H1 (cell line): ENCODE data around the gene FAM81A. TPM values are rescaled to one million over a fixed set of nuclear protein-coding genes. Genes with fewer than 3 reads are reported as not detected.

Experiments used
- CTCF ChIA-PET: fragments of 300-600 bp; sonication (Branson Sonifier 250); formaldehyde crosslinking; loops from one replicate; lab custom pipeline; 2021; ENCODE audit not compliant: partially characterized antibody; lab: Charles Lee
- POLR2A ChIA-PET: fragments of 300-600 bp; sonication (Branson Sonifier 250); formaldehyde crosslinking; loops from one replicate; lab custom pipeline; 2021; ENCODE audit warnings: inconsistent platforms; ENCODE audit not compliant: partially characterized antibody; lab: Charles Lee
- DNase-seq, 2 experiments: peaks; one replicate each; pipeline versions ENCODE4 v3.0.0 to v3.0.0-alpha.2; 2010 to 2022; ENCODE audit warnings: low spot score in 2 of 2, low read depth in 1 of 2, mixed read lengths in 1 of 2
- FAIRE-seq: peaks from 2 replicates; lab custom pipeline; 2011; peaks lifted over from hg19 to GRCh38; lab: Jason Lieb, UNC
- H2AFZ ChIP-seq: 2 replicates; pipeline ENCODE4 v1.8.1; 2012; ENCODE audit warnings: low read length, inconsistent platforms
- H2AK5ac ChIP-seq: 2 replicates; pipeline ENCODE4 v1.6.1; 2013; ENCODE audit warnings: low read depth, low read length
- H2BK120ac ChIP-seq: replicated peaks from 2 replicates; pipeline ENCODE3; 2013; ENCODE audit warnings: low read depth, low read length, inconsistent platforms
- H2BK12ac ChIP-seq: 2 replicates; pipeline ENCODE4 v1.6.1; 2013; ENCODE audit warnings: low read depth, low read length
- H2BK15ac ChIP-seq: 2 replicates; pipeline ENCODE4 v1.6.1; 2013; ENCODE audit warnings: low read length
- H2BK20ac ChIP-seq: 2 replicates; pipeline ENCODE4 v1.6.1; 2013; ENCODE audit warnings: low read length
- H2BK5ac ChIP-seq: 2 replicates; pipeline ENCODE4 v1.6.1; 2013; ENCODE audit warnings: low read depth, low read length
- H3K14ac ChIP-seq: 2 replicates; pipeline ENCODE4 v1.6.1; 2013; ENCODE audit warnings: inconsistent platforms; ENCODE audit not compliant: insufficient read length
- H3K18ac ChIP-seq: 2 replicates; pipeline ENCODE4 v1.6.1; 2013; ENCODE audit warnings: low read length; ENCODE audit errors: extremely low read depth
- H3K23ac ChIP-seq: 2 replicates; pipeline ENCODE4 v1.6.1; 2013; ENCODE audit warnings: inconsistent platforms; ENCODE audit not compliant: insufficient read length
- H3K23me2 ChIP-seq: 2 replicates; pipeline ENCODE4 v1.6.1; 2013; ENCODE audit warnings: low read depth, low read length
- H3K27ac ChIP-seq: 2 replicates; pipeline ENCODE4 v1.6.1; 2011; ENCODE audit warnings: low read depth, low read length, inconsistent platforms
- H3K27me3 ChIP-seq, 4 experiments: replicated peaks in 1 of 4; 1 replicate in 1 of 4; 2 replicates in 3 of 4; pipeline versions ENCODE4 v1.6.1 to v1.8.1; 2011 to 2013; ENCODE audit warnings: low read length in 3 of 4, mild to moderate bottlenecking in 3 of 4, inconsistent platforms in 2 of 4, mixed read lengths in 2 of 4, moderate library complexity in 1 of 4; ENCODE audit not compliant: control insufficient read depth in 3 of 4, insufficient read depth in 3 of 4; ENCODE audit errors: extremely low read depth in 1 of 4
- H3K36me3 ChIP-seq, 4 experiments: 2 replicates each; pipeline versions ENCODE4 v1.6.1 to v1.8.1; 2011 to 2013; ENCODE audit warnings: mild to moderate bottlenecking in 4 of 4, low read length in 3 of 4, moderate library complexity in 2 of 4, control low read depth in 1 of 4, inconsistent platforms in 1 of 4; ENCODE audit not compliant: insufficient read depth in 4 of 4, control insufficient read depth in 2 of 4
- H3K4ac ChIP-seq: replicated peaks from 2 replicates; pipeline ENCODE3; 2013; ENCODE audit warnings: low read length, low read depth, mixed read lengths, inconsistent platforms; ENCODE audit not compliant: insufficient read length
- H3K4me1 ChIP-seq, 4 experiments: replicated peaks in 1 of 4; 1 replicate in 1 of 4; 2 replicates in 3 of 4; pipeline versions ENCODE4 v1.6.1 to v1.8.1; 2011 to 2013; ENCODE audit warnings: low read length in 3 of 4, inconsistent platforms in 2 of 4, mixed read lengths in 1 of 4; ENCODE audit not compliant: insufficient read depth in 4 of 4, control insufficient read depth in 3 of 4
- H3K4me2 ChIP-seq, 2 experiments: 2 replicates each; pipeline versions ENCODE4 v1.6.1 to v1.8.1; 2011 to 2013; ENCODE audit warnings: low read depth in 2 of 2, low read length in 2 of 2, control low read depth in 1 of 2, inconsistent platforms in 1 of 2, mild to moderate bottlenecking in 1 of 2; ENCODE audit not compliant: insufficient read depth in 1 of 2
- H3K4me3 ChIP-seq, 4 experiments: fragments of 200-600, 300-600 bp in 1 of 4; sonication (generic), shearing (Covaris generic), sonication (Bioruptor Twin) in 1 of 4; 2 replicates each; pipeline versions ENCODE4 v1.5.1 to v1.8.1; 2011 to 2016; ENCODE audit warnings: low read length in 4 of 4, low read depth in 3 of 4, control low read depth in 2 of 4, inconsistent platforms in 2 of 4, mild to moderate bottlenecking in 2 of 4, mixed read lengths in 1 of 4, moderate library complexity in 1 of 4; ENCODE audit not compliant: insufficient read depth in 2 of 4; ENCODE audit errors: extremely low read depth in 1 of 4
- H3K56ac ChIP-seq: replicated peaks from 2 replicates; pipeline ENCODE3; 2013; ENCODE audit warnings: low read depth, mild to moderate bottlenecking, mixed read lengths, low read length, inconsistent platforms; ENCODE audit not compliant: insufficient read length
- H3K79me1 ChIP-seq: 2 replicates; pipeline ENCODE4 v1.6.1; 2013; ENCODE audit warnings: low read depth, low read length, control low read depth
- H3K79me2 ChIP-seq, 2 experiments: 2 replicates each; pipeline versions ENCODE4 v1.6.1 to v1.8.1; 2012 to 2013; ENCODE audit warnings: low read length in 2 of 2, mild to moderate bottlenecking in 2 of 2, inconsistent platforms in 1 of 2; ENCODE audit not compliant: insufficient read depth in 2 of 2, control insufficient read depth in 1 of 2
- H3K9ac ChIP-seq, 4 experiments: replicated peaks in 1 of 4; 1 replicate in 1 of 4; 2 replicates in 3 of 4; pipeline versions ENCODE4 v1.6.1 to v1.8.1; 2011 to 2013; ENCODE audit warnings: low read depth in 3 of 4, low read length in 3 of 4, control low read depth in 2 of 4, mild to moderate bottlenecking in 2 of 4, moderate library complexity in 2 of 4, inconsistent platforms in 1 of 4; ENCODE audit errors: extremely low read depth in 1 of 4
- H3K9me3 ChIP-seq, 2 experiments: 2 replicates each; pipeline versions ENCODE4 v1.6.1 to v1.8.1; 2012 to 2013; ENCODE audit warnings: mild to moderate bottlenecking in 2 of 2, moderate library complexity in 2 of 2, control low read depth in 1 of 2, inconsistent platforms in 1 of 2, low read depth in 1 of 2, low read length in 1 of 2, mixed read lengths in 1 of 2; ENCODE audit not compliant: insufficient read depth in 2 of 2
- H4K20me1 ChIP-seq, 2 experiments: replicated peaks in 1 of 2; 2 replicates each; pipeline versions ENCODE3 to v1.8.1; 2011 to 2013; ENCODE audit warnings: inconsistent platforms in 2 of 2, low read length in 2 of 2, mild to moderate bottlenecking in 1 of 2; ENCODE audit not compliant: insufficient read depth in 2 of 2, control insufficient read depth in 1 of 2
- H4K5ac ChIP-seq: 2 replicates; pipeline ENCODE4 v1.6.1; 2013; ENCODE audit warnings: low read length, low read depth, mixed read lengths, inconsistent platforms; ENCODE audit not compliant: insufficient read length
- H4K8ac ChIP-seq: 2 replicates; pipeline ENCODE4 v1.8.0; 2013; ENCODE audit warnings: mild to moderate bottlenecking, moderate library complexity, low read length, inconsistent platforms; ENCODE audit not compliant: insufficient read depth; ENCODE audit errors: extremely low read depth
- H4K91ac ChIP-seq: replicated peaks from 2 replicates; pipeline ENCODE3; 2013; ENCODE audit warnings: low read length, mixed read lengths, inconsistent platforms; ENCODE audit not compliant: insufficient read length
- BACH1 ChIP-seq: IDR thresholded peaks from 2 replicates; pipeline ENCODE4 v1.6.1; 2012; ENCODE audit warnings: low read length, improper control_type of control experiment
- BCL11A ChIP-seq, 2 experiments: IDR thresholded peaks; one replicate each; pipeline ENCODE4 v1.6.1; 2011; ENCODE audit warnings: low read depth in 2 of 2, low read length in 2 of 2, mild to moderate bottlenecking in 2 of 2
- CBX5 ChIP-seq: fragments of 300-800, 300-1000 bp; sonication (generic); IDR thresholded peaks from 2 replicates; pipeline ENCODE4 v1.7.1; 2016; ENCODE audit warnings: antibody characterized with exemption, low read length, low read depth
- CBX8 ChIP-seq: fragments of 300-800, 300-1000 bp; sonication (generic); IDR thresholded peaks from 2 replicates; pipeline ENCODE4 v1.7.1; 2016; ENCODE audit warnings: low read depth, low read length, borderline replicate concordance
- GTF2F1 ChIP-seq: IDR thresholded peaks from 2 replicates; pipeline ENCODE4 v1.6.1; 2012; ENCODE audit warnings: low read depth, low read length, improper control_type of control experiment, borderline replicate concordance
- NANOG ChIP-seq: IDR thresholded peaks from 2 replicates; pipeline ENCODE4 v1.6.1; 2011; ENCODE audit warnings: low read length, low read depth, mild to moderate bottlenecking, inconsistent platforms; ENCODE audit not compliant: insufficient read depth, poor library complexity, severe bottlenecking
- NRF1 ChIP-seq: IDR thresholded peaks from 2 replicates; pipeline ENCODE4 v1.6.1; 2011; ENCODE audit warnings: mild to moderate bottlenecking, low read depth, low read length, improper control_type of control experiment
- SAP30 ChIP-seq: fragments of 300-600 bp; sonication (generic); IDR thresholded peaks from 2 replicates; pipeline ENCODE4 v1.7.1; 2012; ENCODE audit warnings: low read length, moderate library complexity, mild to moderate bottlenecking, inconsistent platforms; ENCODE audit not compliant: insufficient read depth, insufficient replicate concordance
- SIX5 ChIP-seq: IDR thresholded peaks from 2 replicates; pipeline ENCODE4 v1.6.1; 2011; ENCODE audit warnings: mild to moderate bottlenecking, low read depth, low read length
- TEAD4 ChIP-seq: IDR thresholded peaks from 2 replicates; pipeline ENCODE4 v1.6.1; 2012; ENCODE audit warnings: low read depth, low read length, inconsistent platforms, mixed read lengths
- WGBS, 2 experiments: shearing (Covaris generic) in 1 of 2; methylation state at CpG; one replicate each; pipeline versions ENCODE4 v1.1.6 to v1.1.7; 2013 to 2015; ENCODE audit warnings: low lambda C conversion rate in 2 of 2, mixed read lengths in 2 of 2, inconsistent platforms in 1 of 2, low coverage in 1 of 2, missing lambda C conversion rate in 1 of 2; ENCODE audit not compliant: insufficient replicate concordance in 2 of 2, insufficient coverage in 1 of 2, insufficient read length in 1 of 2; ENCODE audit errors: extremely low coverage in 1 of 2, missing lambda C conversion rate in 1 of 2; 5-methylcytosine and 5-hydroxymethylcytosine counted together
- polyA plus RNA-seq, 7 experiments: library from polyadenylated mRNA; depleted of rRNA in 3 of 7; stranded (reverse) in 5 of 7; unstranded in 2 of 7; fragments of >200 nt in 5 of 7; fragments of 200-250 nt in 2 of 7; gene quantifications; 1 replicate in 5 of 7; 2 replicates in 1 of 7; 4 replicates in 1 of 7; pipeline versions ENCODE4 v1.2.1 to v1.2.3, GENCODE V29; 2011 to 2013; ENCODE audit warnings: missing spikeins in 2 of 7, mixed read lengths in 2 of 7
- total RNA-seq: library from RNA; stranded (reverse); fragmentation: NEBNext Ultra II Directional; extraction: Animal tissue kit (Norgen Biotek cat#: 25700); gene quantifications from 2 replicates; pipeline ENCODE4 v1.2.1, GENCODE V29; 2021
- TF ChIP-seq, protein P1 (sequence below): IDR thresholded peaks from 2 replicates; pipeline ENCODE4 v1.6.1; 2011; ENCODE audit warnings: low read length, improper control_type of control experiment
- TF ChIP-seq, protein P2 (sequence below): IDR thresholded peaks from 2 replicates; pipeline ENCODE4 v1.6.1; 2012; ENCODE audit warnings: inconsistent platforms

Gene FAM81A
- total and polyA plus RNA-seq, 2 of the 8 experiments (the other 6 are each of a cell fraction or from before 2014, with no cell fraction given), result 0.56 to 3.0 TPM

DNA sequence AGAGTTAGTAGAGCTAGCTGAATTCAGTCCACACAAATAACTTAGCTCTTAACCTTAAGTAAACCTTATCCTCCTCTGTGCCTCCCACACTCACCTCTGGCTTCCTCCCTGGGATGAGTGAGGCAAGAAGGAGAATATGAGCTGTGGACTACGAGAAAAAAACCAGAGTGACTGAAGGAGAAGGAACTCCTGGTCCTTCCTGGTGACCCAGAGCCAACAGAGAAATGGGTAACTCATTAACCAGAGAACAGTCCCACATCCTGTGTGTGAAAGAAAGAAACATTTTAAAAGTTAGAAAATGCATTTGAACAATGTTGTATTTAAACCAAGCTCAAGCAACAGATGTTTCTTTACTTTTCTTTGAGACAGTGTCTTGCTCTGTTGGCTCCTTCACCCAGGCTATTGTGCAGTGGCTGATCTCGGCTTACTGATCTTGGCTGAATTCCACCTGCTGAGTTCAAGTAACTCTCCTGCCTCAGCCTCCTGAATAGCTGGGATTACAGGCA lies 27.5 kb upstream of the FAM81A start:
- no peaks in the 10 kb centered on the region; the same call in 1 of the 2 replicates for H3K23me2 ChIP-seq
- H3K4ac ChIP-seq, result no peak overlapping the region
- H2BK15ac ChIP-seq, result no peak overlapping the region
- no peak overlapping the region for H4K5ac ChIP-seq
- H4K8ac ChIP-seq, result no peak overlapping the region
- H4K91ac ChIP-seq, result no peak overlapping the region
- H2BK20ac ChIP-seq, result no peak overlapping the region
- H3K79me1 ChIP-seq, result no peaks in the 10 kb centered on the region; the same call in 1 of the 2 replicates
- no peak overlapping the region for H3K27ac ChIP-seq
- H2AFZ ChIP-seq, result no peak overlapping the region
- CTCF ChIA-PET, result interaction anchor here (0.9 to 1.7 kb wide), 7 partner anchors 10 to 249 kb away, joined by 3 to 8 read pairs (median 4); no protein-coding TSS in a partner anchor
- no peak overlapping the region for H3K56ac ChIP-seq
- no peak overlapping the region for H3K23ac ChIP-seq
- H3K36me3 ChIP-seq, result no peaks in the 10 kb centered on the region
- DNase-seq, result no peak
- no peak overlapping the region for H3K18ac ChIP-seq
- no peak overlapping the region for H2BK5ac ChIP-seq
- H3K14ac ChIP-seq, result no peak overlapping the region
- no peak overlapping the region for H2AK5ac ChIP-seq
- no peak overlapping the region for H3K4me2 ChIP-seq
- no peaks in the 10 kb centered on the region for H4K20me1 ChIP-seq
- H3K9ac ChIP-seq, result no peak overlapping the region
- no peak overlapping the region for H3K4me3 ChIP-seq
- no peak overlapping the region for H2BK120ac ChIP-seq
- no peaks in the 10 kb centered on the region for H3K79me2 ChIP-seq
- H3K4me1 ChIP-seq, result no peaks in the 10 kb centered on the region
- no peaks in the 10 kb centered on the region; a peak in 1 of 7 replicates for H3K27me3 ChIP-seq
- H2BK12ac ChIP-seq, result no peak overlapping the region
- POLR2A ChIA-PET, result interaction anchor here (0.9 kb wide), 1 partner anchor 155 kb away, joined by 3 read pairs; no protein-coding TSS in a partner anchor
- no peaks in the 10 kb centered on the region for H3K9me3 ChIP-seq
- FAIRE-seq, result no peak
- WGBS, 2 experiments, result 74% methylated on average over 2 of the region's 2 CpGs; no CpG with 5 or more reads in 1 of the 2 experiments
- TF ChIP-seq GTF2F1 (no peak), TEAD4 (no peak), CBX8 (no peak), CBX5 (no peak), BACH1 (no peak), NANOG (no peak), SAP30 (no peak), BCL11A (IDR thresholded peaks at IDR 0.05; ENCODE audit: low read depth in 2 of 2, low read length in 2 of 2) (no peak), NRF1 (no peak), SIX5 (no peak)
- TF ChIP-seq, protein P1, sequence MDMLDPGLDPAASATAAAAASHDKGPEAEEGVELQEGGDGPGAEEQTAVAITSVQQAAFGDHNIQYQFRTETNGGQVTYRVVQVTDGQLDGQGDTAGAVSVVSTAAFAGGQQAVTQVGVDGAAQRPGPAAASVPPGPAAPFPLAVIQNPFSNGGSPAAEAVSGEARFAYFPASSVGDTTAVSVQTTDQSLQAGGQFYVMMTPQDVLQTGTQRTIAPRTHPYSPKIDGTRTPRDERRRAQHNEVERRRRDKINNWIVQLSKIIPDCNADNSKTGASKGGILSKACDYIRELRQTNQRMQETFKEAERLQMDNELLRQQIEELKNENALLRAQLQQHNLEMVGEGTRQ, result no peak
- TF ChIP-seq, protein P2, sequence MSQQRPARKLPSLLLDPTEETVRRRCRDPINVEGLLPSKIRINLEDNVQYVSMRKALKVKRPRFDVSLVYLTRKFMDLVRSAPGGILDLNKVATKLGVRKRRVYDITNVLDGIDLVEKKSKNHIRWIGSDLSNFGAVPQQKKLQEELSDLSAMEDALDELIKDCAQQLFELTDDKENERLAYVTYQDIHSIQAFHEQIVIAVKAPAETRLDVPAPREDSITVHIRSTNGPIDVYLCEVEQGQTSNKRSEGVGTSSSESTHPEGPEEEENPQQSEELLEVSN, result no peak
